Neural progenitor cell (in vitro differentiated cells): ENCODE data around the gene MRAS.

Source experiments
- EZH2 ChIP-seq: fragments of 200-600 bp; sonication (generic); IDR thresholded peaks from 2 replicates; pipeline ENCODE4 v1.6.1; 2017; ENCODE audit warnings: antibody characterized with exemption, mild to moderate bottlenecking, moderate library complexity
- EZH2phosphoT487 ChIP-seq: fragments of 200-600 bp; sonication (generic); IDR thresholded peaks from 2 replicates; pipeline ENCODE4 v1.6.1; 2017; ENCODE audit warnings: antibody characterized with exemption
- TF ChIP-seq, protein P1 (sequence below): fragments of 200-600 bp; sonication (generic); IDR thresholded peaks from 2 replicates; pipeline ENCODE4 v1.5.1; 2017; ENCODE audit warnings: antibody characterized with exemption, mild to moderate bottlenecking

DNA sequence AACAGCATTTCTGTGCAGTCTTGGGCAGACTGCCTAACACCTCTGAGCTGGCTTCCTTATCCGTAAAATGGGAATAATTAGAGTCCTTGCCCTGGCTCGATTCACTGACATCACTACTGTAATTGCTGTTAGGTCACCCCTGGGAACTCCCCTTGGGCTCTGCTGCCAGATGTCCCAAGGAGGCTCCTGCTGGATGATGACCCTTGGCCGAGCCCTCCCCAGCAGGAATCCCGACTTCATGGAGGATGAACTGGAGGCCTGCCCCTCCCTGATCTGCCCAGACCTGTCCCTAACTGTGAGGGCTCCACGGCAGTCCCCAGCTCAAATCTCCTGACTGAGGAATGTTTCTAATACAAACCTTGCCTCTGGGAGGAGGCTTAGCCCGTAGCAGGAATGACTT, 104.1 kb downstream of the MRAS start:
- TF ChIP-seq, protein P1, sequence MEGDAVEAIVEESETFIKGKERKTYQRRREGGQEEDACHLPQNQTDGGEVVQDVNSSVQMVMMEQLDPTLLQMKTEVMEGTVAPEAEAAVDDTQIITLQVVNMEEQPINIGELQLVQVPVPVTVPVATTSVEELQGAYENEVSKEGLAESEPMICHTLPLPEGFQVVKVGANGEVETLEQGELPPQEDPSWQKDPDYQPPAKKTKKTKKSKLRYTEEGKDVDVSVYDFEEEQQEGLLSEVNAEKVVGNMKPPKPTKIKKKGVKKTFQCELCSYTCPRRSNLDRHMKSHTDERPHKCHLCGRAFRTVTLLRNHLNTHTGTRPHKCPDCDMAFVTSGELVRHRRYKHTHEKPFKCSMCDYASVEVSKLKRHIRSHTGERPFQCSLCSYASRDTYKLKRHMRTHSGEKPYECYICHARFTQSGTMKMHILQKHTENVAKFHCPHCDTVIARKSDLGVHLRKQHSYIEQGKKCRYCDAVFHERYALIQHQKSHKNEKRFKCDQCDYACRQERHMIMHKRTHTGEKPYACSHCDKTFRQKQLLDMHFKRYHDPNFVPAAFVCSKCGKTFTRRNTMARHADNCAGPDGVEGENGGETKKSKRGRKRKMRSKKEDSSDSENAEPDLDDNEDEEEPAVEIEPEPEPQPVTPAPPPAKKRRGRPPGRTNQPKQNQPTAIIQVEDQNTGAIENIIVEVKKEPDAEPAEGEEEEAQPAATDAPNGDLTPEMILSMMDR: no peak
- no peak for TF ChIP-seq EZH2
- TF ChIP-seq EZH2phosphoT487: no peak
